NK-92 treated with Interleukin-12 subunit alpha and Interleukin-12 subunit beta, amount 100 ng/mL, for 24 hours (cell line): ENCODE results near the gene ZNF782.
"Not testable (repeated sequence)": the region's sequence is repeated elsewhere in the genome, so short reads cannot be mapped to it uniquely, and the experiment has no call there.

Experiments
- DNase-seq: peaks from one replicate; lab custom pipeline; 2025; lab: John Stamatoyannopoulos, UW

The ZNF782 gene

GRCh38 chr9:96854651-96855273, 448 bp upstream of the ZNF782 start:
- no peak for DNase-seq

DNA sequence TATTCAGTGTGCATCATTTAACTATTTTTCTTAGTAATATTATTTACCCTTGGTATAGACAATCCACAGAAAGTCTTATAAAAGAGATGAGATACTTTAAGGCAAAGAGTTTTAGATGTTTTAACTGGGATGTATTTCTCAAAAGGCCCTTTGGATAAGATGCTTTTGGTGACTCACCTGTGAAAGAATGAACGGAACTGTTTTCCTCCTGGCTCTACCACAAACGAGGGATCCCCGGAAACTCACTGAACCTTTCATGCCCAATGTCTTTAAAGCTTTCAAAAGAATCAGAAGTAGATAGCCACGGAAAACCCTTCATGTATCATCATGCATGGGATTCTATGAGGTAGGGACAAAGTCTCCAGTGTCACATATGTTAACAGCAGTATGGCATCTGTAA, 1.6 kb downstream of the ZNF782 start:
- DNase-seq, result no peak

GRCh38 chr9:96844040-96844439, 10.3 kb downstream of the ZNF782 start:
- no peak for DNase-seq

GRCh38 chr9:96818533-96818932, 35.8 kb downstream of the ZNF782 start:
- no peak for DNase-seq

DNA sequence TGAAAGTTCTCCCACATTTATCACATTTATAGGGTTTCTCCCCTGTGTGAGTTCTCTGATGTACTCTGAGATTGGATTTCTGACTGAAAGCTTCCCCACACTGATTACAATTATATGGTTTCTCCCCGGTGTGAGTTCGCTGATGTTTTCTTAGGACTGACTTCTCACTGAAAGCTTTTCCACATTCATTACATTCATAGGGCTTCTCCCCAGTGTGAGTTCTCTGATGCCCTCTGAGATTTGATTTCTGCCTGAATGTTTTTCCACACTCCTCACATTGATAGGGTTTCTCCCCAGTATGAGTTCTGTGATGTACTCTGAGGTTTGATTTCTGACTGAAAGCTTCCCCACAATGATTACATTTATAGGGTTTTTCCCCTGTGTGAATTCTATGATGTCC, 36.3 kb downstream of the ZNF782 start:
- no peak for DNase-seq

DNA sequence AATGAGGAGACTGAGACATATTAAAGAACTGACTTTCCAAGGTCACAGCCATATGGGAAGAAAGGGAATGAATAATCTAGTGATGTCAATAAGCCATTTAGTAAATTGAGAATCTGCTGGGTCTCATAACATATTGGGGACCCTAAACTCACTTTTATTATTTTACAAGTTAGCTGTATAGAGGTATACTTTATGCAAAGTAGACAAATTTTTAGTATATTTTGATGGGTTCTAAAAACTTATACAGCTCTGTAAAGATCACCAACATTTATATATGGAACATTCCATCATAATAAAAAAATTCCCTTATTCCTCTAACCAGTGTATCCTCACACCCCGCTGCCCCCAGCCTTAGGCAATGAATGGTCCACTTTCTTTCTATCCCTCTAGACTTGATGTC, 40.7 kb downstream of the ZNF782 start:
- DNase-seq, result no peak

DNA sequence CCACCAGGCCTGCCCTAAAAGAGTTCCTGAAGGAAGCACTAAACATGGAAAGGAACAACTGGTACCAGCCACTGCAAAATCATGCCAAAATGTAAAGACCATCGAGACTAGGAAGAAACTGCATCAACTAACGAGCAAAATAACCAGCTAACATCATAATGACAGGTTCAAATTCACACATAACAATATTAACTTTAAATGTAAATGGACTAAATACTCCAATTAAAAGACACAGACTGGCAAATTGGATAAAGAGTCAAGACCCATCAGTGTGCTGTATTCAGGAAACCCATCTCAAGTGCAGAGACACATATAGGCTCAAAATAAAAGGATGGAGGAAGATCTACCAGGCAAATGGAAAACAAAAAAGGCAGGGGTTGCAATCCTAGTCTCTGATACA, 55.4 kb downstream of the ZNF782 start:
- not testable (repeated sequence) for DNase-seq

DNA sequence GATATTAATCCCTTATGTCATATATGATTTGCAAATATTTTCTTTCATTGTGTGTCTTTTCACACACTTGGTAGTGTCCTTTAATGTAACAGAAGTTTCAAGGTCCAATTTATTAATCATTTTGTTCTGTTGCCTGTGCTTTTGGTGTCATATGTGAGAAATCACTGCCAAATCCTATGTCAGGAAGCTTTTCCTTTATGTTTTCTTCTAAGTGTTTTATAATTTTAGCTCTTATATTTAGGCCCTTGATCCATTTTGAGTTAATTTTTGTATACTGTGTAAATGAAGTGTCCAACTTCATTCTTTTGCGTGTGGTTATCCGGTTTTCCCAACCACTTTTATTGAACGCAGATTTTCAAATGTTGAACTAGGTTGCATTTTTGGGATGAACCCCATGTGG, 70.3 kb downstream of the ZNF782 start:
- no peak for DNase-seq

DNA sequence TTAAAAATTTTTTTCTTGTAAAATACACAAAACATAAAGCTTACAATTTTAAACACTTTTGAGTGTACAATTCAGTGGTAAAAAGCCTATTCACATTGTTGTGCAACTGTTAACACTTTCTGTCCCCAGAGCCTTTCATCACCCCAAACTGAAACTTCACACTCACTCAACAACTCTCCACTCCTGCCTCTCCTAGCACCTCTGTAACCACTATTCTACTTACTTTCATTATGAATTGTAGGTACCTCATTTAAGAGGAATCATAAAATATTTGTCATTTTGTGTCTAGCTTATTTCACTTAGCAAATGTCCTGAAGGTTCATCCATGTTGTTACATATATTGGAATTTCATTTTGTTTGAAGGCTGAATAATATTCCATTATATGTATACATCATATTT, 72.1 kb downstream of the ZNF782 start:
- no peak for DNase-seq

- DNase-seq, result no peak
Measured at GRCh38 chr9:96781552-96781951, 72.8 kb downstream of the ZNF782 start.

DNA sequence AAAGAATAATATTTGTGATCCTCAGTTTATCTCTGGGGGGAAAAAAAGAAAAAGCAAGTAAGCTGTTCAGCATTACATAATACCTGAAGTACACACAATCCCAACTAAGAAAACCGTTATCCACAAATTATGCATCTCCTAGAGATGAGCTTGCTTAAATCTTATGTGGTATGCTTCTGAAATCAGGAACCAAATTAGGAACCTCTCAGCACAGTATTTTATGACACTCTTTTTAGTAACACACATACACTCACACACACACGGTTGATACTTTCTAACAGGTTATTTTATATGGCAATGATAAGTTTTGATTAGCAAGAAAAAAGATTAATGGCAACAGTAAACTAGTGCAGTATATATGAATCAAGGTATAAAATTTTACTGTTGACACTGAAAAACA, 75.2 kb downstream of the ZNF782 start:
- no peak for DNase-seq

DNA sequence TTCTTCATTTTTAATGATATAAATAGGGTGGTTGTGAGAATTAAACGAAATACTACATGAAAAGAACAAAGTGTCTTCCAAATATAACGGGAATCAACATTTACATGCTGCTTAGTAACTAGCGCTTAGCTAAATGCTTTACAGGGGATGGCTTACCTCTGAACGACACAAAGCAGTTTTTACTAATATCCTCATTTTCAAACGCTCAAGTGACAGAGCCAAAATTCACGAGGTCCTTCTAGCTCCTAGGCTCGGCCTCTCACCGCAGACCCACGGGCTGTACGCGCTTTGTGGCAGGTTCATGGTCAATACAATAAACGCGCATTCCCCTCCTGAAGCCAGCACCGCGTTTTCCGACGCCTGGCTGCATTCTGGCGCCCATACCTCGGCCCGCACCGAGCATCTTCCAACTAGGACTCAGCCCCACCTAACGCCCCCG, 76.9 kb downstream of the ZNF782 start:
- DNase-seq, result no peak

DNA sequence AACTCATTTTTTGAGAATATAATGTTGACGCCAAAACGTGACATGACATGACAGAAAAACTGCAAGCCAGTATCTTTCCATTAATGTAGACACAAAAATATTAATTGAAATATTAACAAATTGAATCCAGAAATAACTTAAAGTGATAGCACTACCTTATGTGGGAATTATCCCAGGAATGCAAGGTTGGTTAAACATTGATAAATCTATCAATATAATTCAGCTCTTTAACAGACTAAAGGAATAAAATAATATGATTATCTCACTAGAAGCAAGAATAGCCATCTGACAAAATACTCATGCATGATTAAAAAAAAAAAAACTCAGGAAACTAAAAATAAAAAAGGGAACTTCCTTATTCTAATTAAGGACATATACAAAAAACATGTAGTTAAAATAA, 83.2 kb downstream of the ZNF782 start:
- DNase-seq, result no peak

- DNase-seq, result no peak
Measured at GRCh38 chr9:96769989-96770388, 84.3 kb downstream of the ZNF782 start.
